ENCODE results near the gene TMEM185B. TPM values are rescaled to one million over a fixed set of nuclear protein-coding genes. Genes with fewer than 3 reads are reported as not detected.
A peak's percentile ranks its signal among the peaks of the same experiment; 100 is the strongest.

The TMEM185B gene
- total RNA-seq, 1 donor from 2014 or later, result 29.5 TPM

DNA sequence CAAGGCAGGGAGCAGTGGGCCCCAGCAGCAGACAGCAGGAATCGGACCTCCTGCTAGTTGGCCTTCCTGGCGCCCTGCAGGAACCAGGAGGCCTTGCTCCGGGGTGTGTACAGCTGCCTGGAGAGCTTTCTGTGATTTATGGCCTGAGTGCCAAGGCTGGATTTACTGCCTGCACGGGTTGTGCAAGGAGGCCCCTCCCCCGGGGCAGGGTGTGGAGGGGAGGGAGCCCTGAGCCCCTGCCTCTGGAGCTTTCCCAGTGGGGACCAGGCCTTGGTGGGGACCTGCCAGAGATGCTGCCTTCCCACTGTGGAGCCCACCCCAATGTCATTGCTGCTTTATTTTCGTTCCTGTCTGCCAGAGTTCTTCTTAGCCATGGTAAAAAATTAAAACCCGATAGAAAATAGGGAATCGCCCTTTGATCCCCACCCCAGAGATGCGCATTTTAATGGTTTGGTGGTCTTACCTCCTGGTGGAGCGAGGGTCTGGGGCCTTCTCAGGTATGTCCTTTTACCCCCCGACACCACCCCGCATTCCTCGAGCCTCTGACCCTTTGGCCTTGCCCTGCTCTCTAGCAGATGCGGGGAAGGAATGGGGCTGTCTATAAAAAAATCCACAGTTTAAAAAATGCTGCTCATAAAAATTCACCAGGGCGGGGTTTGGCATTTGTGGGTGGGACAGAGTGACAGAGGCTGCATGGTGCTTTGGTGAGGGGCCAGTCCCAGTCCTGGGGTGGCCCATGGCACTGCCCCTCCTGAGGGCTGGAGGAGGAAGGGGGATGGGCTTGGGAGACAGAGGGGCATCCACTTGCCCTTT, 22.5 kb upstream of the TMEM185B start:
- H3K27ac ChIP-seq, result peak overlapping the region; percentile 52
- H3K27me3 ChIP-seq, result no peaks in the 10 kb centered on the region
- no peak for DNase-seq (ENCODE audit: extremely low spot score in 2 of 2)
- H3K9me3 ChIP-seq, result no peaks in the 10 kb centered on the region
- intact Hi-C loops (cut with DNase I), result no loop called here
- peaks cover 45% of the 10 kb centered on the region for H3K4me1 ChIP-seq
- no peaks in the 10 kb centered on the region for H3K36me3 ChIP-seq
- no peak overlapping the region for H3K4me3 ChIP-seq
- TF ChIP-seq CTCF (IDR thresholded peaks at IDR 0.05), result no peak
- peak; percentile 70 to 82 for TF ChIP-seq POLR2AphosphoS5 (IDR thresholded peaks at IDR 0.05; ENCODE audit: insufficient read depth in 1 of 2, low read depth in 1 of 2)
- no peak for TF ChIP-seq POLR2A (IDR thresholded peaks at IDR 0.05)

GRCh38 chr2:120244656-120245519, 21.7 kb upstream of the TMEM185B start:
- Histone ChIP-seq H3K36me3 (no peaks in the 10 kb centered on the region), H3K27me3 (no peaks in the 10 kb centered on the region), H3K9me3 (no peaks in the 10 kb centered on the region), H3K4me1 (peaks cover 51% of the 10 kb centered on the region), H3K27ac (peak overlapping the region; percentile 52), H3K4me3 (no peak overlapping the region)
- intact Hi-C loops (cut with DNase I), result no loop called here
- TF ChIP-seq POLR2AphosphoS5 (IDR thresholded peaks at IDR 0.05; ENCODE audit: insufficient read depth in 1 of 2, low read depth in 1 of 2), result no peak
- no peak for TF ChIP-seq CTCF (IDR thresholded peaks at IDR 0.05)
- no peak for TF ChIP-seq POLR2A (IDR thresholded peaks at IDR 0.05)
- no peak for DNase-seq (ENCODE audit: extremely low spot score in 2 of 2)

- DNase-seq (ENCODE audit: extremely low spot score in 2 of 2), result no peak
- Histone ChIP-seq H3K4me1 (peaks cover 60% of the 10 kb centered on the region), H3K9me3 (no peaks in the 10 kb centered on the region), H3K27me3 (no peaks in the 10 kb centered on the region), H3K27ac (no peak overlapping the region), H3K4me3 (no peak overlapping the region), H3K36me3 (no peaks in the 10 kb centered on the region)
- no peak for TF ChIP-seq POLR2A (IDR thresholded peaks at IDR 0.05)
- no peak for TF ChIP-seq POLR2AphosphoS5 (IDR thresholded peaks at IDR 0.05; ENCODE audit: insufficient read depth in 1 of 2, low read depth in 1 of 2)
- no peak for TF ChIP-seq CTCF (IDR thresholded peaks at IDR 0.05)
- intact Hi-C loops (cut with DNase I), result no loop called here
Observed at GRCh38 chr2:120243875-120244553, 20.8 kb upstream of the TMEM185B start.

- Histone ChIP-seq H3K27ac (no peak overlapping the region), H3K27me3 (no peaks in the 10 kb centered on the region)
Observed at GRCh38 chr2:120243211-120243610, 20.0 kb upstream of the TMEM185B start.

More at GRCh38 chr2:120243211-120243610, 20.0 kb upstream of the TMEM185B start:
- no peaks in the 10 kb centered on the region for H3K36me3 ChIP-seq
- H3K4me3 ChIP-seq, result no peak overlapping the region
- DNase-seq (ENCODE audit: extremely low spot score in 2 of 2), result no peak
- H3K4me1 ChIP-seq, result peaks cover 68% of the 10 kb centered on the region
- intact Hi-C loops (cut with DNase I), result no loop called here
- TF ChIP-seq POLR2A (IDR thresholded peaks at IDR 0.05) (no peak), POLR2AphosphoS5 (IDR thresholded peaks at IDR 0.05; ENCODE audit: insufficient read depth in 1 of 2, low read depth in 1 of 2) (no peak), CTCF (IDR thresholded peaks at IDR 0.05) (no peak)
- no peaks in the 10 kb centered on the region for H3K9me3 ChIP-seq
